ENCODE results near the gene OPALIN.
A peak's percentile ranks its signal among the peaks of the same experiment; 100 is the strongest.

OPALIN gene

DNA sequence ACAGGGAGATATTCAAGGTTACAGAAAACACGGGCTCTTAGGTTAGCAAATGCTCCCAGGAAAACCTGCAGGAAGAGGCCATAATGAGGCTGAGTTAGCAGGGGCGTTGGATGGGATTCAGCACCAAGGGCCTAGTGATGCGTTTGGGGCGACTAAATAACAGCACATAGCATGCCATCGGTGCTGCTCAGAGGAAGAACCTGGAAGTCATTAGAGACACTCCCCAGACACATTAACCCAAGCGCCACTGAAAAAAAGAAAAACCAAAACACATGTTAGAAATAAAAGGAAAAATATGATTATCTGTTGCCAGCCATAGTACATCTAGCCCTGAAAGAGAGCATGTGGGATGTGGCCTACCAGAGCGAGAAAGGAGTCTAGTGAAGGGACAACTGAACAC, 28.8 kb upstream of the OPALIN start:
- no peak for DNase-seq
- no peak overlapping the region for H3K4me3 ChIP-seq (ENCODE audit: low read length)
- H3K18ac ChIP-seq (ENCODE audit: low read length) = no peak overlapping the region
- no peaks in the 10 kb centered on the region for H3K79me1 ChIP-seq (ENCODE audit: low read length)
- H3K36me3 ChIP-seq (ENCODE audit: control insufficient read depth, insufficient read depth, low read length) = no peaks in the 10 kb centered on the region
- no peaks in the 10 kb centered on the region for H3K79me2 ChIP-seq (ENCODE audit: control insufficient read depth, insufficient read depth, low read length)
- WGBS (ENCODE audit: extremely low coverage, insufficient coverage, low lambda C conversion rate) = no CpG with 5 or more reads among the region's 7 CpGs
- H3K4ac ChIP-seq (ENCODE audit: low read depth, low read length) = no peak overlapping the region
- H4K8ac ChIP-seq (ENCODE audit: low read depth, low read length) = no peak overlapping the region
- no peak overlapping the region for H2BK120ac ChIP-seq (ENCODE audit: low read depth, low read length)
- H3K4me2 ChIP-seq (ENCODE audit: low read length) = no peak overlapping the region
- H3K4me1 ChIP-seq (ENCODE audit: control insufficient read depth, low read depth, low read length) = no peaks in the 10 kb centered on the region
- H2BK5ac ChIP-seq (ENCODE audit: low read length) = no peak overlapping the region
- H3K56ac ChIP-seq (ENCODE audit: low read length) = no peak overlapping the region
- no peak overlapping the region for H3K27ac ChIP-seq (ENCODE audit: low read depth, low read length)
- no peak overlapping the region for H3K9ac ChIP-seq (ENCODE audit: low read length)
- H3K23ac ChIP-seq (ENCODE audit: low read length) = no peak overlapping the region
- H4K5ac ChIP-seq (ENCODE audit: low read length) = no peak overlapping the region
- no peaks in the 10 kb centered on the region for H3K27me3 ChIP-seq (ENCODE audit: insufficient read depth, low read length, poor library complexity)
- no peak overlapping the region for H2AK5ac ChIP-seq (ENCODE audit: low read length)
- H2BK15ac ChIP-seq (replicated peaks; ENCODE audit: low read depth) = no peak overlapping the region

DNA sequence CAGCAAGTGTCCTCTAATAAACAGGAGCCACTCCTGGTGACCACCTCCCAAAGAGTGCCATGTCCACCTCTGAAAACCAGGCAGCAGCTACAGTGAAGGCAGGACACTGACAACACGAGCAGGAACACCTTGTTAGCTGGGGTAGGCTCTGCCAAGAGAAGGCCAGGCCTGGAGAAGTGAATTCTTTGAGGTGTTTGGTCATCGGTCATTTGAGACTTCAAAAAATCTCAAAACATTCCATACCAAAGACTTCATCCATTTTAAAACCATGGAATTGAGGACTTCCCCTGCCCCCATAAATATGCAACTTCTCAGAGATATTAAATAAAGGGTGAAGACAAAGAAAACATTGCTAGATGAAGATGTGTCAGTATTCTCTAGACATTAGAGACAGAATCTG, 28.4 kb upstream of the OPALIN start:
- Histone ChIP-seq H2BK120ac (ENCODE audit: low read depth, low read length) (no peak overlapping the region), H3K79me1 (ENCODE audit: low read length) (no peaks in the 10 kb centered on the region), H3K4ac (ENCODE audit: low read depth, low read length) (no peak overlapping the region), H3K4me1 (ENCODE audit: control insufficient read depth, low read depth, low read length) (no peaks in the 10 kb centered on the region), H3K9ac (ENCODE audit: low read length) (no peak overlapping the region), H3K27me3 (ENCODE audit: insufficient read depth, low read length, poor library complexity) (no peaks in the 10 kb centered on the region), H3K56ac (ENCODE audit: low read length) (no peak overlapping the region), H2AK5ac (ENCODE audit: low read length) (no peak overlapping the region), H3K36me3 (ENCODE audit: control insufficient read depth, insufficient read depth, low read length) (no peaks in the 10 kb centered on the region), H3K4me3 (ENCODE audit: low read length) (no peak overlapping the region), H3K23ac (ENCODE audit: low read length) (no peak overlapping the region), H2BK5ac (ENCODE audit: low read length) (no peak overlapping the region), H4K8ac (ENCODE audit: low read depth, low read length) (no peak overlapping the region), H3K79me2 (ENCODE audit: control insufficient read depth, insufficient read depth, low read length) (no peaks in the 10 kb centered on the region), H3K4me2 (ENCODE audit: low read length) (no peak overlapping the region), H4K5ac (ENCODE audit: low read length) (no peak overlapping the region), H3K27ac (ENCODE audit: low read depth, low read length) (no peak overlapping the region), H2BK15ac (replicated peaks; ENCODE audit: low read depth) (no peak overlapping the region), H3K18ac (ENCODE audit: low read length) (no peak overlapping the region)
- no CpG with 5 or more reads among the region's 2 CpGs for WGBS (ENCODE audit: extremely low coverage, insufficient coverage, low lambda C conversion rate)
- DNase-seq = peak; percentile 42

DNA sequence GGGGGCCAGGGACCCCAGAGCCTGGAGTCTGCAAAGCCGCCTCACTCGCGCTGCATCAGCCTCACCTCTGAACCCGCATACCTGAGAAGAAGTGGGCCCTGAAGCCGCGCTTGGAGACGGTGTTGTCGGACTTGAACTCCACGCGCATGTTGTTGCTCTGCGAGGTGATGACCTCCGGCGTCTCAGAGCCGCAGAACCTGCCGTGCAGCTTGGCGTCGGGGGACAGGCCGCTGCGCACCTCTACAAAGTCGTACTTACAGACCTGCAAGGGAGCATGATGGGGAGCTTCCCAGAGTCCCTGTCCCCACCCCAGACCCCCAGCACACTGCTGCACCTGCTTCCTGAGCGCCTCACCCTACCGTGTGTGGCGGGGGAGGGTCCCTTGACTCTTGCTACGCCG, 25.7 kb upstream of the OPALIN start:
- Histone ChIP-seq H2BK15ac (replicated peaks; ENCODE audit: low read depth) (no peak overlapping the region), H2BK120ac (ENCODE audit: low read depth, low read length) (no peak overlapping the region), H4K5ac (ENCODE audit: low read length) (no peak overlapping the region), H3K4me1 (ENCODE audit: control insufficient read depth, low read depth, low read length) (no peaks in the 10 kb centered on the region), H3K9ac (ENCODE audit: low read length) (no peak overlapping the region), H3K23ac (ENCODE audit: low read length) (no peak overlapping the region), H3K27ac (ENCODE audit: low read depth, low read length) (no peak overlapping the region), H3K79me1 (ENCODE audit: low read length) (no peaks in the 10 kb centered on the region), H3K4me3 (ENCODE audit: low read length) (no peak overlapping the region), H3K36me3 (ENCODE audit: control insufficient read depth, insufficient read depth, low read length) (no peaks in the 10 kb centered on the region), H2AK5ac (ENCODE audit: low read length) (no peak overlapping the region), H3K56ac (ENCODE audit: low read length) (no peak overlapping the region), H4K8ac (ENCODE audit: low read depth, low read length) (no peak overlapping the region), H3K4me2 (ENCODE audit: low read length) (no peak overlapping the region), H3K4ac (ENCODE audit: low read depth, low read length) (no peak overlapping the region), H3K79me2 (ENCODE audit: control insufficient read depth, insufficient read depth, low read length) (no peaks in the 10 kb centered on the region), H2BK5ac (ENCODE audit: low read length) (no peak overlapping the region), H3K18ac (ENCODE audit: low read length) (no peak overlapping the region), H3K27me3 (ENCODE audit: insufficient read depth, low read length, poor library complexity) (no peaks in the 10 kb centered on the region)
- no peak for DNase-seq
- WGBS (ENCODE audit: extremely low coverage, insufficient coverage, low lambda C conversion rate) = no CpG with 5 or more reads among the region's 25 CpGs

DNA sequence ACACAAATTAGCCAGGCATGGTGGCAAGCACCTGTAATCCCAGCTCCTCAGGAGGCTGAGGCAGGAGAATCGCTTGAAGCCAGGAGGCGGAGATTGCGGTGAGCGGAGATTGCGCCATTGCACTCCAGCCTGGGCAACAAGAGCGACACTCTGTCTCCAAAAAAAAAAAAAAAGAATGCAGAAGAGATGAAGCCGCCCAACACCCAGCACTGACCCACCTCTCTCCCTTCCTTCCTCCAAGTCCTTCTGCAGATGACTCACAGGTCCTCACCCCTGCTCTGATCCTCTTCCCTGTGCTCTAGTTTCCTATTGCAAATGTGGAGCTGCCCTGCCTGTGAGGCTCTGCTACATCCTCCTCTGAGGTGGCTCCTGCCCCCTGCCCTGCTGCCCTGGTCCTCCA, 22.0 kb upstream of the OPALIN start:
- Histone ChIP-seq H3K79me2 (ENCODE audit: control insufficient read depth, insufficient read depth, low read length) (no peaks in the 10 kb centered on the region), H3K4me3 (ENCODE audit: low read length) (no peak overlapping the region)
- no CpG with 5 or more reads among the region's 7 CpGs for WGBS (ENCODE audit: extremely low coverage, insufficient coverage, low lambda C conversion rate)

DNA sequence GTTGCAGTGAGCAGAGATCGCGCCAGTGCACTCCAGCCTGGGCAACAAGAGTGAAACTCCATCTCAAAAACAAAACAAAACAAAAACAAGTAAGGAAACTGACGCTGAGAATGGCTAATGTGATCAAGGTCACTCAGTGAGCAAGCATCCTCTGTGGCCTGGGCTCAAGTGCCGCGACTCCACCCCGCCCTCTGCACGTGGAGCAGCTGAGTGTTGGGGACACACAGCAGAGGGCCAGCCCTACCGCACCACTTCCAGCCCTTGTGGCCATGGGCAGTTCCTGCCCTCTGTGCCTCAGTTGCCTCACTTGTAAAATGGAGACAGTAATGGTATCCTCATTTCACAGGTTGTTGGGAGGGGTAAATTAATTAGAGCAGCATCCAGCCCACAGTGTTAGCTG, 21.0 kb upstream of the OPALIN start:
- Histone ChIP-seq H3K4me2 (ENCODE audit: low read length) (no peak overlapping the region), H3K79me1 (ENCODE audit: low read length) (no peaks in the 10 kb centered on the region), H3K4me3 (ENCODE audit: low read length) (no peak overlapping the region)

More for the DNA sequence above, 22.0 kb upstream of the OPALIN start:
- Histone ChIP-seq H2BK15ac (replicated peaks; ENCODE audit: low read depth) (no peak overlapping the region), H4K8ac (ENCODE audit: low read depth, low read length) (no peak overlapping the region), H3K56ac (ENCODE audit: low read length) (no peak overlapping the region), H3K36me3 (ENCODE audit: control insufficient read depth, insufficient read depth, low read length) (no peaks in the 10 kb centered on the region), H3K4ac (ENCODE audit: low read depth, low read length) (no peak overlapping the region), H3K27ac (ENCODE audit: low read depth, low read length) (no peak overlapping the region), H3K4me1 (ENCODE audit: control insufficient read depth, low read depth, low read length) (no peaks in the 10 kb centered on the region), H2AK5ac (ENCODE audit: low read length) (no peak overlapping the region), H3K79me1 (ENCODE audit: low read length) (no peaks in the 10 kb centered on the region), H3K18ac (ENCODE audit: low read length) (no peak overlapping the region), H3K4me2 (ENCODE audit: low read length) (no peak overlapping the region), H3K9ac (ENCODE audit: low read length) (no peak overlapping the region), H3K27me3 (ENCODE audit: insufficient read depth, low read length, poor library complexity) (no peaks in the 10 kb centered on the region), H4K5ac (ENCODE audit: low read length) (no peak overlapping the region), H2BK120ac (ENCODE audit: low read depth, low read length) (no peak overlapping the region), H3K23ac (ENCODE audit: low read length) (no peak overlapping the region), H2BK5ac (ENCODE audit: low read length) (no peak overlapping the region)
- DNase-seq = no peak

DNA sequence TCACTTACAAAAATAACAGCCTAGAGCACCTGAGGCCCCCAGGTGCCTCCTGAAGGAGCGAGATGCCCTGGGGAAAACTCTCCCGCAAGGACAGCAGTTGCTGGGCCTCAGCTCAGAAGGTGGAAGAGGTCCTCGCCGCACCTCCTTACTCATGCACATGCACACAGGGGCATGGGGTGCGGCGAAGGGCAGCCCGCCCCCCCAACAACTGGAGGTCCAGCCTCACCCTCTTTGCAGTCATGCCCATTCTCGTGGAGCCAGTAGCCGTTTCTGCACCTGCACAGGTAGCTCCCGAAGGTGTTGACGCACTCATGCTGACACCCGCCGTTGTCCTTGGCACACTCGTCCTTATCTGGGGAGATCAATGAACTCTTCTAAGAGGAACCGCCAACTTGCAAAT, 19.9 kb upstream of the OPALIN start:
- H3K27ac ChIP-seq (ENCODE audit: low read depth, low read length) = no peak overlapping the region
- no peak overlapping the region for H3K23ac ChIP-seq (ENCODE audit: low read length)
- no peak overlapping the region for H3K56ac ChIP-seq (ENCODE audit: low read length)
- H3K4ac ChIP-seq (ENCODE audit: low read depth, low read length) = no peak overlapping the region
- H2BK120ac ChIP-seq (ENCODE audit: low read depth, low read length) = no peak overlapping the region
- H3K79me2 ChIP-seq (ENCODE audit: control insufficient read depth, insufficient read depth, low read length) = no peaks in the 10 kb centered on the region
- H3K18ac ChIP-seq (ENCODE audit: low read length) = no peak overlapping the region
- WGBS (ENCODE audit: extremely low coverage, insufficient coverage, low lambda C conversion rate) = no CpG with 5 or more reads among the region's 15 CpGs
- H3K27me3 ChIP-seq (ENCODE audit: insufficient read depth, low read length, poor library complexity) = no peaks in the 10 kb centered on the region
- no peak overlapping the region for H3K4me3 ChIP-seq (ENCODE audit: low read length)
- no peak overlapping the region for H4K5ac ChIP-seq (ENCODE audit: low read length)
- no peaks in the 10 kb centered on the region for H3K36me3 ChIP-seq (ENCODE audit: control insufficient read depth, insufficient read depth, low read length)
- no peak overlapping the region for H4K8ac ChIP-seq (ENCODE audit: low read depth, low read length)
- H3K79me1 ChIP-seq (ENCODE audit: low read length) = no peaks in the 10 kb centered on the region
- H3K4me1 ChIP-seq (ENCODE audit: control insufficient read depth, low read depth, low read length) = no peaks in the 10 kb centered on the region
- no peak for DNase-seq
- no peak overlapping the region for H2BK5ac ChIP-seq (ENCODE audit: low read length)
- H3K4me2 ChIP-seq (ENCODE audit: low read length) = no peak overlapping the region
- no peak overlapping the region for H3K9ac ChIP-seq (ENCODE audit: low read length)
- H2BK15ac ChIP-seq (replicated peaks; ENCODE audit: low read depth) = no peak overlapping the region
- H2AK5ac ChIP-seq (ENCODE audit: low read length) = no peak overlapping the region

More for the DNA sequence above, 21.0 kb upstream of the OPALIN start:
- no CpG with 5 or more reads among the region's 8 CpGs for WGBS (ENCODE audit: extremely low coverage, insufficient coverage, low lambda C conversion rate)
- no peak for DNase-seq
- Histone ChIP-seq H3K4ac (ENCODE audit: low read depth, low read length) (no peak overlapping the region), H3K18ac (ENCODE audit: low read length) (no peak overlapping the region), H2BK15ac (replicated peaks; ENCODE audit: low read depth) (no peak overlapping the region), H2BK5ac (ENCODE audit: low read length) (no peak overlapping the region), H3K79me2 (ENCODE audit: control insufficient read depth, insufficient read depth, low read length) (no peaks in the 10 kb centered on the region), H3K36me3 (ENCODE audit: control insufficient read depth, insufficient read depth, low read length) (no peaks in the 10 kb centered on the region), H2AK5ac (ENCODE audit: low read length) (no peak overlapping the region), H3K27me3 (ENCODE audit: insufficient read depth, low read length, poor library complexity) (no peaks in the 10 kb centered on the region), H3K56ac (ENCODE audit: low read length) (no peak overlapping the region), H4K5ac (ENCODE audit: low read length) (no peak overlapping the region), H4K8ac (ENCODE audit: low read depth, low read length) (no peak overlapping the region), H2BK120ac (ENCODE audit: low read depth, low read length) (no peak overlapping the region), H3K4me1 (ENCODE audit: control insufficient read depth, low read depth, low read length) (no peaks in the 10 kb centered on the region), H3K27ac (ENCODE audit: low read depth, low read length) (no peak overlapping the region), H3K23ac (ENCODE audit: low read length) (no peak overlapping the region), H3K9ac (ENCODE audit: low read length) (no peak overlapping the region)
